GM18508 (cell line): Measurements from ENCODE around the gene MAP7D3.
"Not testable (repeated sequence)": the region's sequence is repeated elsewhere in the genome, so short reads cannot be mapped to it uniquely, and the experiment has no call there.

Experiments
- ATAC-seq: cut with Tn5 transposase; IDR thresholded peaks from one replicate; pipeline ENCODE4 v1.9.1; 2021; ENCODE audit warnings: moderate number of reproducible peaks; ENCODE audit not compliant: insufficient read depth, unreplicated experiment

MAP7D3 gene

DNA sequence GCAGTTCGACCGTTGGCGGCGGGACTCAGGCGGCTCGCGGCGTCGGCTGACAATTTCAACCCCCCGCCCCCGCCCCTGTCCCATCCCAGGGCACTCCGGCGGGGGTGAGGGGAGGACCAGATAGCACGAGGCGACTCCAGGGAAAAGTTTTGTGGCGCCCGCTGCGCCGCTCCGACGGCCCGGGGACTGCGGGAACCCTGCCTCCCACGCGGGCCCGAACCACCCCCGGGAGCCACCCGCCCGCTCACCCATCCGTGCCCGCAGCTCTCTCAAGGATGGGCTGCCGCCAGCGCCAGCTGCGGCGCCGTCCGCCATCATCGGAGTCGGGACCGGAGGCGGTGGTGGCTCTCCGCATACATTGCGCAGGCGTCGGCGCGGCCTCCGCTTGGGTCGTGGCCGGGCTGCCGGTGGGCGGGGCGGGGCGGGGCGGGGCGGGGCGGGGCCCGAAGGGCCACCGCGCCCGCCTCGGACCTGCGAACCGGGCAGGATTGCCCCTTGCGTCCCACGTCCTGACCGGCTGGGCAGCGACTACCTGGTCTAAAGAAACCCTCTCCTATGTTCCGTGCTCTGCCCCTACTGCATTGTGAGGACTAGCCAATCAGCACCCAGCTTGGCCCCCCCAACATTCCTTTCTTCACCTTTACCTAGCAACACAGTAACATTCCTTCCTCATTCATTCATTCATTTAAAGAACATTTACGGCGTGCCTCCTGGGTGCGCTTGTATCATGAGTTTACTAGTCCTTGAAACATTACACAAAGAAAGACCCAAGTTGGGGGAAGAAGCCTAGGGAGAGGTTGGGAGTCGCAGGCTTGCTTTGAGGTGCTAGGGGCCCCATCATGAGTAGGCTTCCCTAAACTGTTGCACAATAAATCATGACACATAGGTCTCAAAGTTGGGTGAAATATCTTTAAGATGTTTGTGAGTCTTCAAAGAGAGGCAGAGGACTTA is at the start of gene MAP7D3:
Gene MAP7D3 (minus strand): TSS at position 360 of the 951 bp plus-strand sequence. CDS start 42 bp downstream, at position 318.
- no peak for ATAC-seq

DNA sequence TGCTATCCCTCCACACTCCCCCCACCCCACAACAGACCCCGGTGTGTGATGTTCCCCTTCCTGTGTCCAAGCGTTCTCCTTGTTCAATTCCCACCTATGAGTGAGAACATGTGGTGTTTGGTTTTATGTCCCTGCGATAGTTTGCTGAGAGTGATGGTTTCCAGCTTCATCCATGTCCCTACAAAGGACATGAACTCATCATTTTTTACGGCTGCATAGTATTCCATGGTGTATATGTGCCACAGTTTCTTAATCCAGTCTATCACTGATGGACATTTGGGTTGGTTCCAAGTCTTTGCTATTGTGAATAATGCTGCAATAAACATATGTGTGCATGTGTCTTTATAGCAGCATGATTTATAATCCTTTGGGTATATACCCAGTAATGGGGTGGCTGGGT is 49.5 kb upstream of the MAP7D3 start, which contains the start of gene ADGRG4:
Gene ADGRG4 (plus strand): TSS at position 243 of the 400 bp plus-strand sequence. CDS start 7,815 bp downstream, outside the sequence.
- ATAC-seq = not testable (repeated sequence)

DNA sequence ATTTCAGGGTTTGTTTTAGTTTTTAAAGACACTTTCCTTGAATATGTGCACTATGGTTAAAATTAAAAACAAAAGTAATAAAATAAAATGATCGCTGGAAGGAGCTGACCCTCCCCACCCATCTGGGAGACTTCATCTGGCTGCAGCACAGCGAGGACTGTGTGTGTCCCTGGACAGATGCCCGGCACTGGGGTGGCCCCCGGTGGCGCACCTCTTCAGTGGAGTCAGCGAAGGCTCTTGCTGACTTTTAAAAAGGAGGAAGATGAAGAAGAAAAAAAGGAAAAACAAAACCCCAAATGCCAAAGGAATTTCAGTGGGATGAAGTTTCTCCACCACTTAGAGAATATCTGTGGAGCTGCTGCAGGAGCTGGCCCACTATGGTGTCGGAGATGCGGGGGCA is 44.2 kb upstream of the MAP7D3 start:
- no peak for ATAC-seq

- no peak for ATAC-seq
These were observed 41.5 kb upstream of the MAP7D3 start for GRCh38 chrX:136292656-136293055.

- ATAC-seq = no peak
These were observed 40.6 kb upstream of the MAP7D3 start for GRCh38 chrX:136291824-136292223.

DNA sequence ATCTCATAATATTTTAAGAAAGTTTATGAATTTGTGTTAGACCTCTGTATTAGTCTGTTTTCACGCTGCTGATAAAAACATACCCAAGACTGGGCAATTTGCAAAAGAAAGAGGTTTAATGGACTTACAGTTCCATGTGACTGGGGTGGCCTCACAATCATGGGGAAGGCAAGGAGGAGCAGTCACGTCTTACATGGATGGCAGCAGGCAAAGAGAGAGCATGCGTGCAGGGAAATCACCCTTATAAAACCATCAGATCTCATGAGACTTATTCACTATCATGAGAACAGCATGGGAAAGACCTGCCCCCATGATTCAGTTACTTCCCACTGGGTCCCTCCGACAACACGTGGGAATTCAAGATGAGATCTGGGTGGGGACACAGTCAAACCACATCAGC is 35.2 kb upstream of the MAP7D3 start:
- ATAC-seq = not testable (repeated sequence)

GRCh38 chrX:136275553-136275952 is 24.4 kb upstream of the MAP7D3 start:
- ATAC-seq = no peak

GRCh38 chrX:136273986-136274385 is 22.8 kb upstream of the MAP7D3 start:
- ATAC-seq = no peak

- ATAC-seq = no peak
These were observed 21.1 kb upstream of the MAP7D3 start for GRCh38 chrX:136272325-136272724.

DNA sequence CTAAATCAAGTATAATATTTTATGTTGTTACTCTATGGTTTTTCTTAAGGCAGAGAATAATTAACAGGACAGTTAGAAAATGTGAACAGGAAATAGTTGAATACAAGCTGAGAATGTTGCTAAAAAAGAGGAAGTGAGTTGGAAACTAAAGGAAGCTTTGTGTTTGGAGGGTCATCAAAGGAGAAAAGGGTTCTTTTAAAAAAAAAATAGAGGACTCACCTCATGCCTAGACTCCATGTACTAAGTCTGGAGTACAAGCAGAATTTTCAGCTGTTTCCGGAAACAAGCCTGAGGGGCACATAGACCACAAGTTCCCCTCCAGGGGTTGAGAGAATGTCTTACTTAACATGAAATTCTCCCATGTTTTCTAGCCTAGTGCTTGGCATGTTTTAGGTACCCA is 20.1 kb upstream of the MAP7D3 start:
- ATAC-seq = no peak

DNA sequence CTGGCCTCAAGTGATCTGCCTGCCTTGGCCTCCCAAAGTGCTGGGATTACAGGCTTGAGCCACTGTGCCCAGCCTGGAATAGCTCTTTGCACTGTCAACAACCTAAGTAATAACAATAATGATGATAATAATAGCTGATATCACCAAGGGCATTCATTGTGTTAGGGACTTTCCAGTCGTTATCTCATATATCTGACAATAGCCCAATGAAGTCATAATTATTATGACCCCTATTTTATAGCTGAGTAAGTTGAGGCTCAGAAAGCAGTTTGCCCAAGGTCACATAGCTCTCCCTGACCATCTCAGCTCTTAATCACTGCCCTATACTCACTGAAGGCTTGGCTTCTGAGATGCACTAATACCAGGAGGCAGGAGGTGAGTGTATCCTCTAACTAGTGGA is 18.7 kb upstream of the MAP7D3 start:
- ATAC-seq = no peak

GRCh38 chrX:136268051-136269048 is 17.1 kb upstream of the MAP7D3 start:
- ATAC-seq = peak; percentile 51

DNA sequence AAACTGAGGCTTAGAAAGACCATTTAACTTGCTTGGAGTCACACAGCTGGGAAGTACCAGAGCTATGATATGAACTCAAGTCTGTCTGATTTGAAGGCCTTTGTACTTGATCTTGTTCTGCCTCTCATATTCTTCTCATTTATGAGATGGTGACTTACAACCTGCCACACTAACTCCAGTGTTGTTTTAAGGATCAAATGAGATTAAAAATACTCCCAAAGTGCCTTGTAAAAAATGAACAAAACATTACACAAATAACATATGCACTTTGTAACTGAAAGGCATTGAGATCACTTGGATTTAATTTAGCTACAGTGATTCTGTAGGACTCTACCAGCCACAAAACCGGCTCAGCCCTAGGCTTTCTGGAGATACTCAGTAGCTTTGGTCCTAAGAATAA is 15.6 kb upstream of the MAP7D3 start:
- no peak for ATAC-seq

GRCh38 chrX:136262812-136263315 is 11.7 kb upstream of the MAP7D3 start:
- no peak for ATAC-seq

DNA sequence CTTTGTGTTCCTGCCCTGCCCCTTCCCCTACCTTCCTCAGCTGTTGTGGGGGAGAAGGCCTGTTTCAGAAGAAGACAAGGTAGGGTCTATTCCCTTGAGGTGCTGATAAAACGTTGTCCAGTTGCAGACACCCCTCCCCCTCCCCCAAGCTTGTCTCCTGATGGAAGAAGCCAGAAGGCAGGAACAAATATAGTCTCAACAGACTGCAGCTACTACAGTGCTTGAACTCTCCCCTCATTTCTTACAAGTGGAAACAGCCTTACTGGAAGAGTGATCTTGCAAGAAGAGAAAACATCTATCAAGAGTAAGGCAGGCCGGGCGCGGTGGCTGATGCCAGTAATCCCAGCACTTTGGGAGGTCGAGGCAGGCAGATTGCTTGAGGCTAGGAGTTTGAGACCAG is 11.0 kb upstream of the MAP7D3 start:
- ATAC-seq = no peak

GRCh38 chrX:136261321-136261720 is 10.1 kb upstream of the MAP7D3 start:
- no peak for ATAC-seq

DNA sequence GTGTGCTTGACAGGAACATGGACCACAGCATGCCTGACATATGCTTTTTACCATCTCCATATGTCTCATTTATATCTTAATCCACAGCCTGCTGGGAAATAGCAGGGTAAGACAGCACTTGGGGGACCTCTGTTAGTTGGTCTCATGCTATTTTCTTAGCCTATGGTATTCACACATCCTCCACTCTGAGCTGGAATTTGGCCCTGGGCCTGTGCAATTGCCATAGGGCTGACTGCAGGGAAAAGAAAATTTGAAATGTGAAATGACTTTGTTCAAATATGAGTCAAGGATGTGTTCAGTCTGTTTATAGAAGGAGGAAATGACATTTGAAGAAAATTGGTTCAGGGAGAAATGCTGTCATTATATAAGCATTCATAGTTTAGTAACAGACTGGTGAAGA is 9.6 kb upstream of the MAP7D3 start:
- no peak for ATAC-seq

- ATAC-seq = no peak
These were observed 8.3 kb upstream of the MAP7D3 start for GRCh38 chrX:136259543-136259942.

DNA sequence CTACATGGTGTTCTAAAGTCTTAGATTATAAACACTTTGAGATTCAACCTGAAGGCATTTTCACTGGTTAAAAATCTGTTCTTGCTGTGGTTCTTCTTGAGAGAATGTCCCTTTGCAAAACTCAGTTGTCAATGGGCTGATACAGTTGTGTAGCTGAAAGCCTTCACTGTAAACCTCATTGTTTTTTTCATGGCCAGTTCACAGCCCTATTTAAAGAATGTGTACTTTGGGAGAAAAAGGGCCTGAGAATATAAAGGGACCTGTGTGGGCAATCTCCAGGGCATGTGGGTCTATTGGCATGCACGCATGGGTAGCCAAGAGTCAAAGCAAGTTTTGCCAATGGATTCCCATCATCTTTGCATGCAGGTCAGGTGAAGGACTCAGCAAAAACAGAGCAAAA is 7.8 kb upstream of the MAP7D3 start:
- ATAC-seq = no peak

DNA sequence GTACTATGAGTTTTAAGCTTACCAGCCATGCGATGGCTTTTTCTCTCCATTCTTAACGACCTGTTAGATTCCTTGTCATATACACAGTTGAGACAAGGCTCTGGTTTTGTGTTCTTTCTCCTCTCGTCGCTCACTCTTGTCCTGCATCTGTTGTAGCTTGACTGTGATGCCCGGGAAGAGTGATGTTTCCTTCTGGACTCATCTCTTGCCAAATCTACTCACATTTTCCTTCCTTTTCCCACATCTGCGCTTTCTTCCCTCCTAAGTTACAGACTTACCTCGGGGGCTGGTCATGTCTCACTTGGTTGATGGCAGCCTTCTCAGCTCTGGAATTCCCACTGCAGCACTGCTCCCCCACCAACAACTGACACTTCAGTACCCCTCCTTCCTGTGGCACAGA is 4.8 kb upstream of the MAP7D3 start:
- ATAC-seq = no peak
